ENCODE results near the gene UBE2J2.

The UBE2J2 gene

GRCh38 chr1:1295154-1295923 is 21.7 kb upstream of the UBE2J2 start:
- DNase-seq: no peak

DNA sequence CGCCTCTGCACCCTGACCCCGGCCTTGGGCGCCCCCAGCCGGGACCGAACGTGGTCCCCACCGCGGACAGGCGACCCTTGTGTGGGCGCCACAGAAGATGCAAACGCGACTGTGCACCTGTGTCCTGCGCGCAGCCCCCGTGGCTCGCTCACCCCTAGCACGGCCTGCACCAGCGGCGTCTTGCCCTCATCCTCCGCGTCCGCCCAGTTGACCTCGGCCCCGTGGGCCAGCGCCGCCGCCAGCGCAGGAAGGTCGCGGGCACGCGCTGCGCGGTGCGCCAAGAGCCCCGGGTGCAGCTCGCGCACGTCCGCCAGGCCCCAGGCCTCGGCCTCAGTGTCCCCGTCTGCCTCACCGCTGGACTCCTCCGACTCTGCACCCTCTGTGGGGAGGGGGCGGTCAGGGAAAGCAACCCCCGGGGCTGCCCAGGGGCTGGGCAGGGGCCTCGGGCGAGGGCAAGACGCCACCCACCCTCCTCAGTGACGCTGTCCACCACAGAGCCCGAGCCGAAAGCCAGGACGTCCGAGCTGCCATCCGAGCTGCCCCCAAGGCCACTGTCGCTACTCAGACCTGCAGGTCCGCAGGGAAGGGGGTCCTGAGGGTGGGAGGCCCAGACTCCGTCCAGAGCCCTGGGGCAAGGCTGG is 20.7 kb upstream of the UBE2J2 start:
- DNase-seq: no peak

DNA sequence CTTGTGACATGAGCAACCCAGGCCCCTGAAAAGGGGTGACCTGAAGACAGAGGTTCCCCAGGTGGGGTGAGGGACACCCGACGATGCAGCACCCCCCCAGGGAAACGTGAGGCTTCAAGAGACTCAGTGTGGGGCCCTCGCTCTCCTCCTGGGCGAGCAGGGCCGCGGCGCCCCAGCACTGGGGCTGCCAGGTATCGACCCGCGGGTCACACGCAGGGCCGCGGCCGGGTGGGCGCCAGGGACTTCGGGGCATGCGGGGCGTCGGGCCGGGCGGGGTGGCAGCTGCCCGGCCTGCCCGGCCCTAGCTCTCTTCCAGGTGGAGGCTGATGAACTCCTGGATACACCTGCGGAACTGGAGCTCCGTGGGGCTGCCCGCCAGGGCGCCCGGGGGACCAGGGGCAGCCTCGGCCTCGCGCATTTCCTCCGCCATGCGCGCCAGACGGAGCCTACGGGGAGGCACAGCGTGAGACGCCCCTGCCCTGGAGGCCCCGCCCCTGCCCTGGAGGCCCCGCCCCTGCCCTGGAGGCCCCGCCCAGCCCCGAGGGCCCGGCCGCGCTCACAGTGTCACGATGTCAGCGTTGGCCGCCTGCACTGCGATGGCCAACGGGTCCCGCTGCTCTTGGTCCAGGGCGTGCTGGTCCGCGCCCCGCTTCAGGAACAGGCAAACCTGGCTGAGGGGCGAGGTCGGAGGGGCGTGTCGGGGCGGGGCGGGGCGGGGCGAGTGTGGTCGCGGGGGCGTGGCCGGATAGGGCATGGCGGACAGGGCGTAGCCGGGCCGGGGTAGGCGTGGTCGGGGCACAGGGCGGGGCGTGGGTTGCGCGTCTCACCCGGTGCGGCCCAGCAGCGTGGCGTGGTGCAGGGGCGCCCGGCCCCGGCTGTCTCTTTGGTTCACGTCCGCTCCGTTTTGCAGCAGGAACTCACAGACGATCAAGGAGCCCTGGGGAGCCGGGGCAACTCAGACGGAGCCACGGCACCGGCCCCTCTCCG is 19.9 kb upstream of the UBE2J2 start:
- DNase-seq: no peak

- DNase-seq: no peak
Observed at GRCh38 chr1:1292851-1293250, 19.2 kb upstream of the UBE2J2 start.

DNA sequence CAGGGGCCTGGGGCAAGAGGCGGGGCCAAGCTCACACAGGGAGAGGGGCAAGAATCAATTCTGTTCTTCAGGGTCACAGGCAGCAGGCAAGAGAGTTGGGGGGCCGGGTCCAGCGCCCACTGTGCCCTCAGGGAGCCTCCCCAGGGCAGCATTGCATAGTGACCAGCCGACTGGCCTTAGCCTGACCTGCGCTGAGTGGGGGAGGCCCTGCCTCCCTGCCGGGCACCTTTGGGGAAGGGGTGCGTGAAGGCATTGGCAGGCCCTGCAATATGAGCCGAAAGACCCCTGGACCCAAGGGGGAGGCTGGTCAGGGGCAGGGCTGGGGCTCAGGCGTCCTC is 18.8 kb upstream of the UBE2J2 start:
- no peak for DNase-seq

GRCh38 chr1:1291548-1292441 is 18.1 kb upstream of the UBE2J2 start:
- DNase-seq: peak; percentile 61

DNA sequence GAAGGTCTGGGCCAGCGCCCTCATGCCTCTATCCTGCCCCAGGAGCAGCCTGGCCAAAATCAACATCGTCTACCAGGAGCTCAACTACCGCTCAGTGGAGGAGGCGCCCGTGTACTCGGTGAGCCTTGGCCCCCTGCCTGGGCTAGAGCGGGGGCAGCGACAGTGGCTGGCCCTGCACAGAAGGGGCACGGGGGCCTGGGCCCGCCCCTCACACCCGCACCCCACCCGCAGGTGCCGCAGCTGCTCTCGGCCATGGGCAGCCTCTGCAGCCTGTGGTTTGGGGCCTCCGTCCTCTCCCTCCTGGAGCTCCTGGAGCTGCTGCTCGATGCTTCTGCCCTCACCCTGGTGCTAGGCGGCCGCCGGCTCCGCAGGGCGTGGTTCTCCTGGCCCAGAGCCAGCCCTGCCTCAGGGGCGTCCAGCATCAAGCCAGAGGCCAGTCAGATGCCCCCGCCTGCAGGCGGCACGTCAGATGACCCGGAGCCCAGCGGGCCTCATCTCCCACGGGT is 17.4 kb upstream of the UBE2J2 start:
- DNase-seq: no peak

DNA sequence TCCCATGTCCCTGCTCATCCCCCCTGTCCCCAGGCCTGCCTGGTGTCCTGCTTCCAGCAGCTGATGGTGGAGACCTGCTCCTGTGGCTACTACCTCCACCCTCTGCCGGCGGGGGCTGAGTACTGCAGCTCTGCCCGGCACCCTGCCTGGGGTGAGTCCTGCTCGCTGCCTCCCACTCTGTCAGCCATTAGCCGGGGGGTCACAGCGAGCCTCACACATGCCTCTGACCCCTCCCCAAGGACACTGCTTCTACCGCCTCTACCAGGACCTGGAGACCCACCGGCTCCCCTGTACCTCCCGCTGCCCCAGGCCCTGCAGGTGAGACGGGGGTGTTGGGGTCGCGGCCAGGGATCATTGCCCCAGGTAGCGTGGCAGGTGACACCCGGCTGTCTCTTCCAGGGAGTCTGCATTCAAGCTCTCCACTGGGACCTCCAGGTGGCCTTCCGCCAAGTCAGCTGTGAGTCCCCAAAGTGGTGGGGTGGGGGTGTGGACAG is 16.6 kb upstream of the UBE2J2 start:
- peak; percentile 36 for DNase-seq

DNA sequence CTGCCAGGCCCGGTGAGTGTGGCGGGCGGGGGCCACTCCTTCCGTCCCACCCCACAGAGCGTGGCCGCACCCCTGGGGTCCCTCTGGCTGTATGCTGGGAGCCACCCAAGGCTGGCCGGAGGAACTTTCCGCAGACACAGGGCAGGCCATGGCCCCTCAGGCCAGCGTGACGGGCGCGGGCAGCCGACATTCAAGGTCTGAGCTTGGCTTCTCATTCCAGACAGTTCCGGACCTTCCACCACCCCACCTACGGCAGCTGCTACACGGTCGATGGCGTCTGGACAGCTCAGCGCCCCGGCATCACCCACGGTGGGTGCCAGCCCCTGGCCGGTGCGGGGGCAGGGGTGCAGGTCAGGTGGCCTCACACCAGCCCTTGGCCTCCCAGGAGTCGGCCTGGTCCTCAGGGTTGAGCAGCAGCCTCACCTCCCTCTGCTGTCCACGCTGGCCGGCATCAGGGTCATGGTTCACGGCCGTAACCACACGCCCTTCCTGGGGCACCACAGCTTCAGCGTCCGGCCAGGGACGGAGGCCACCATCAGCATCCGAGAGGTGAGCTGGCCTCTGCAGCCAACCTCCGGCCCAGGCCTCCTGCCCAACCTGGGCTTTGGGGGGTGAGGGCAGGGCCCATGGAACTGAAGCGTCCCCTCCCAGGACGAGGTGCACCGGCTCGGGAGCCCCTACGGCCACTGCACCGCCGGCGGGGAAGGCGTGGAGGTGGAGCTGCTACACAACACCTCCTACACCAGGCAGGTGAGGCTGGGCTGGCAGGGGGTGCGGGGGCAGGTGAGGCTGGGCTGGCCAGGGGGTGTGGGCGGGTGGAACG is 13.8 kb upstream of the UBE2J2 start:
- DNase-seq: no peak

DNA sequence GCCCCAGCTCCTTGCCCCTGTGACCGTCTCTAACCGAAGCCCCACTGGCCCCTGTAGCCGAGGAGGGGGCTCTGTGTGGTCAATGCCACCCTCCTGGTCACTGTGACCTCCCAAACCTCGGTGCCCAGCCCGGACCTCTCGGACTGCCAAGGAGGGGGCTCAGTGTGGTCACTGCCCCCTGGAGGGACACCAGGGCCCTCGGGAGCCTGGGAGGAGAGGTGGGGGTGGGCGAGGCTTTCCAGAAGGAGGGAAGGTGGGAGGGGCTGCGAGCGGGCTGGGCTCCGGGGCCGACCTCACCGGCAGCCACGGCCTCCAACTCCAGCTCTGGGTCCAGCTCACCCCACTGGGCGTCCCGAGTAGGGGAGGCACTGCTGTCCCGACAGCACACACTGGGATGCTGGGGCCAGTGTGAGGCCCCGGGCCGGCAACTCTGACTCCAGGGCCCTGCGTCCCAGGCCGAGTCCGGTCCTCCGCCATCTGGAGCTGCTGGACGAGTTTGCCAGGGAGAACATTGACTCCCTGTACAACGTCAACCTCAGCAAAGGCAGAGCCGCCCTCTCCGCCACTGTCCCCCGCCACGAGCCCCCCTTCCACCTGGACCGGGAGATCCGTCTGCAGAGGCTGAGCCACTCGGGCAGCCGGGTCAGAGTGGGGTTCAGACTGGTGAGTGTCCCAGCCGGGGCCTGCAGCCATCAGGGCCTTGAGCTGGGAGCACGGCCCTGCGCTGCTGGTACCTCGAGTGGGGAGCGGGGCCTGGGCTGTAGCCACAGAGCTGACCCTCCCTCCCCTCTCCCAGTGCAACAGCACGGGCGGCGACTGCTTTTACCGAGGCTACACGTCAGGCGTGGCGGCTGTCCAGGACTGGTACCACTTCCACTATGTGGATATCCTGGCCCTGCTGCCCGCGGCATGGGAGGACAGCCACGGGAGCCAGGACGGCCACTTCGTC is 12.9 kb upstream of the UBE2J2 start:
- no peak for DNase-seq

DNA sequence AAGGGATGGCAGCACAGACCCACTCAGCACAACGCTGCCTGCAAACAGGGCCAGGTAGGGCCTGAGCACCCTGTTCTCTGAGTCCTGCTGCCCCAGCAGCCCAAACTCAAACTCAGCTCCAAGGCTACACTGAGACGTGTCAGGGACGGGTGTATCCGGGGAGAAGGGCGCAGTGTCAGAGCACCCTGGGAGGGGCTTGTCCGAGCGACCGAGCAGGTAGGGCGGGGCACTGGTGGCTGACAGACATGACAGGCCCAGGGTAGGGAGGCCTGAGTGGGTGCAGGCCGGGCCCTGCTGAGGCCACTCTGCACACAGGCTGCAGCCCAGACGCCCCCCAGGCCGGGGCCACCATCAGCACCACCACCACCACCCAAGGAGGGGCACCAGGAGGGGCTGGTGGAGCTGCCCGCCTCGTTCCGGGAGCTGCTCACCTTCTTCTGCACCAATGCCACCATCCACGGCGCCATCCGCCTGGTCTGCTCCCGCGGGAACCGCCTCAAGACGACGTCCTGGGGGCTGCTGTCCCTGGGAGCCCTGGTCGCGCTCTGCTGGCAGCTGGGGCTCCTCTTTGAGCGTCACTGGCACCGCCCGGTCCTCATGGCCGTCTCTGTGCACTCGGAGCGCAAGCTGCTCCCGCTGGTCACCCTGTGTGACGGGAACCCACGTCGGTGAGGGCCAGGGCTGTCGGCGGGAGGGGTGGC is 12.1 kb upstream of the UBE2J2 start:
- DNase-seq: no peak

- DNase-seq: no peak
Observed at GRCh38 chr1:1285102-1285571, 11.5 kb upstream of the UBE2J2 start.

DNA sequence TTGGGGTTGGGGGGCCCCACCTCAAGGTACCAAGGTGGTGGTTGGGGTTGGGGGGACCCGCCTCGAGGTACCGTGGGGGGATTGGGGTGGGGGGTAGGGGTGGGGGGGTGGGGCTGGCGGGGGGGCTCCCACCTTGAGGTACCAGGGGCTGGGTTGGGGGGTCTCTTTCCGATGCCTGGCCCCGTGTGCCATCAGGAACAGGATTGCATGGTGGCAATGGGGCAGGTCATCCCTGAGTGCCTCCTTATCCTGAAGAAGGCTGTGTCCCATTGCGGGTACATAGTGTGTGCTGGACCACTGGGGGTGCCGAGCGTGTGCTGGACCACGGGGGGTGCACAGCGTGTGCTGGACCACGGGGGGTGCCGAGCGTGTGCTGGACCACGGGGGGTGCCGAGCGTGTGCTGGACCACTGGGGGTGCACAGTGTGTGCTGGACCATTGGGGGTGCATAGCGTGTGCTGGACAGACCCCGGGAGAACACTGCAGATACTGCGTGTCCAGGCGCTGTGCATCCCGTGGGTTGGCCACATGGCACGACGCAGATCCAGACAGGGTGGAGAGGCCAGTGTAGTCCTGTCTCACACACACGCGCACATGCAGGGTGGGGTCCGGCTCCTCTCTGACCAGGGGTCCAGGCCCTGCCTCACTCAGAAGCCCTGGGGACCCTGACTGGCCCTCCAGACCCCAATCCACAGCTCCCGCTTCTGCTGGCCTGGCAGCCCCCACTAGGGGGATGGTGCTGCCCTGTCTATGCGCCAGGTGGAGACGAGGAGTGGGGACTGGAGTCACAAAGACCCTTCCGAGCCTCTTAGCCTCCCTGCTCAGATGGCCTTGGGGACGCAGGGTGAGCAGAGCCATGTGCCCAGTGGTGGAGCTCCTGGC is 10.8 kb upstream of the UBE2J2 start:
- no peak for DNase-seq

DNA sequence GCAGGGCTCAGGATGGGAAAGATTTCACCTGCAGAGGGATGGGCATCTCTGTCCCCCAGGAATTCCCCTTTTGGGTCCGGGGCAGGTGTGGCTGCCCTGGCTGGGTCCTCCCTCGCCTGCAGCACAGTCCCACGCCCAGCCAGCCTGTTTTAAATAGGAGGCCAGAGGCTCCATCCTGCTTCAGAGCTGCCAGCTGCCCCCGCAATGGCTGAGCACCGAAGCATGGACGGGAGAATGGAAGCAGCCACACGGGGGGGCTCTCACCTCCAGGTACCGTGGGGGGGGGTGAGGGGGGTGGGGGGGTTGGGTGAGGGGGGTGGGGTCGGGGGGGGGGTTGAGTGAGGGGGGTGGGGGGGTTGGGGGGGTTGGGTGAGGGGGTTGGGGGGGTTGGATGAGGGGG is 10.2 kb upstream of the UBE2J2 start:
- no peak for DNase-seq

DNA sequence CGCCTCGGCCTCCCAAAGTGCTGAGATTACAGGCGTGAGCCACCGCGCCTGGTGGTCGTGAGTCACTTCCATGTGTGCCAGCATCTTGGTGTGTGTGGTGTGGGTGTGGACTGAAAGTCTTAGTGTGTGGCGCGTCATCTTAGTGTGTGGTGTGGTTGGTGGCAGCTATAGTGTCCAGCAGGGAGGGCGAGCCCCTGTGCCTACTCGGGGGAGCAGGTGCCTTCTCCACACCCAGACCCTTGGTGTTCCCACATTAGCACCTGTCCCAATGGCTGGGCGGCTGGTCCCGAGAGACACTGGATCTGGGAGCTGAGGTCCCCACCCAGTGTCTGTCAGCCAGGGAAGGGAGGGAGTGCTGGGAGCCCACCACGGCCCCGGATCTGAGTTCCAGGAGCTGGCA is 9.3 kb upstream of the UBE2J2 start:
- DNase-seq: no peak

DNA sequence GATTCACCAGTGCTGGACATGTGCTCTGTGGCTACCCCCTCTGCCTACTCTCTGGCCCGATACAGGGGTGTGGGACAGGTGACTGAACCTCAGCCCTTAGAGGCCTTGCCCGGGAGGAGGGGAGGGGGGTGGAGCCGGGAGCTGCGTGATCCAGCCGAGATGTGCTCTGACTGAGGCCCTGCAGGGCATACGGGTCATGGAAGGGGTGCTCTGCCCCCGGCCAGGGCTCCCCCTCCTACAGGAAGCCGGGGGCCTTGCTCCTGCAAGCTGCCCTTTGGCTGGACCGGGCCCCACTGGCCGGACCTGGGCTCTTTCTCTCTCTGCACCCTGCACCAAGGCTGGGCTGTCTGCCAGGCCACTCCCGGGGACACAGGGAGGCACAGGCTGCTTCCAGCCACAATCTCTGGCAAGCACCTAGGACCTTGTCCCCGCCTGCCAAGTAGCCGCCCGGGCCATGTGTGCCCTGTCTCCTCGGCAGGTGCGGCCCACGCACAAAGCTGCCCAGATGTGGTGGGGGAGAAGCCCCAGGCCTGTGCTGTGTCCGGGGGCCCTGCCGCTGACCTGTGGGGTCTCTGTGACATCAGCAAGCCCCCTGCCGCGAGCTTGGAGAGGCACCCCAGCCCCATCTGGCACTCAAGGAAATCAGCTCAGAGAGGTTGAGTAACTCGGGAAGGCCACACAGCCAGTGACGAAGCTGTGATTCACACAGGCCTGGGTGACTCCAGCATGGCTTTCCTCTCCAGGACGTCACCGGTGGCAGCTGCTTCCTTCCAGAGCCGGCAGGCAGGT is 8.1 kb upstream of the UBE2J2 start:
- no peak for DNase-seq

Data from fibroblast of skin of abdomen (primary cell).